ENCODE results near the gene MORC2. TPM values are rescaled to one million over a fixed set of nuclear protein-coding genes. Genes with fewer than 3 reads are reported as not detected.

Gene MORC2
- 10 to 100 TPM; 19.4 to 21.6 (median 20.9) TPM for total RNA-seq

DNA sequence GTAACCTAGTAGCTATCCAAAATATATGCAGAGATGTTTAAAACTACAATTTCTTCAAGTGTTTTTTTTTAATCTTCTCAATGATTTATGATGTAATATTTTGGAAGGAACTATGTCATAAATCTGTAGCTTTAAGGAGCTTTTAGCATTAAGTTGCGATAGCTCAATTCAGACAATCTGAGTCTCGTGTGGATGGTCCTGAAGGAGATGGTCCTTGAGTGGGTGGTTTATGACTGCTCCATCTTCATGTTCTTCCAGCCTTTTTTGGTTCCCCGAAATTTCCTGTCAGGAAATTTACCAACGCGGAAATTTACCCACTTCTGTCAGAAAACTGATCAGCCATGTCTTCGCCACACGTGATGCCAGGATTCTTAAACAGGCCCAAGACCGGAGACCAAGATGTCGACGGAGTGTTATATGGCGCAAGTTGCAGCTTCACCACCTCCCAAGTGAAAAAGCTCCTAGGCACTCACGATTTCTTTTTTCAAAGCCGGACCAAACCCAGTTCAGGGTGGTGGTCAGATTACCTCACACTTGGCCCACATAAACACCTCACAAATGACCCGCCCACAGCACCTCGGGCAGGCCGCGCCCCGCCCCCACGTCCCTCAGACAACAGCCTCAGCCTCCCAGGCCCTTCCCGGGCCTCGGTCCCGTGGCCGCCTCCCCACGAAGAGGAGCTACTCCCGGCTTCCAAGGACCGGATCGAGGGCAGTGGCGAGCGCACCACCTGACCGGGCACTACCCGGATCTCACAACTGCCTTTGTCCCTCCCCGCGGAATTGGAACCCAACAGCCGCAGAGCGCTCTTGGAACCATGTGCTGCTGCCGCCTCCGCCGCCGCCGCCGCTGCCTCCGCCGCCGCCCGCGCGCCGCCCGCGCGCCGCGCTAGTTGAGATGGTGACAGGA, at the start of gene MORC2:
Gene MORC2, minus strand, starts transcription at position 760 of the 909 bp plus-strand sequence. CDS start 885 bp downstream, outside the sequence.
- TF ChIP-seq, protein P1, sequence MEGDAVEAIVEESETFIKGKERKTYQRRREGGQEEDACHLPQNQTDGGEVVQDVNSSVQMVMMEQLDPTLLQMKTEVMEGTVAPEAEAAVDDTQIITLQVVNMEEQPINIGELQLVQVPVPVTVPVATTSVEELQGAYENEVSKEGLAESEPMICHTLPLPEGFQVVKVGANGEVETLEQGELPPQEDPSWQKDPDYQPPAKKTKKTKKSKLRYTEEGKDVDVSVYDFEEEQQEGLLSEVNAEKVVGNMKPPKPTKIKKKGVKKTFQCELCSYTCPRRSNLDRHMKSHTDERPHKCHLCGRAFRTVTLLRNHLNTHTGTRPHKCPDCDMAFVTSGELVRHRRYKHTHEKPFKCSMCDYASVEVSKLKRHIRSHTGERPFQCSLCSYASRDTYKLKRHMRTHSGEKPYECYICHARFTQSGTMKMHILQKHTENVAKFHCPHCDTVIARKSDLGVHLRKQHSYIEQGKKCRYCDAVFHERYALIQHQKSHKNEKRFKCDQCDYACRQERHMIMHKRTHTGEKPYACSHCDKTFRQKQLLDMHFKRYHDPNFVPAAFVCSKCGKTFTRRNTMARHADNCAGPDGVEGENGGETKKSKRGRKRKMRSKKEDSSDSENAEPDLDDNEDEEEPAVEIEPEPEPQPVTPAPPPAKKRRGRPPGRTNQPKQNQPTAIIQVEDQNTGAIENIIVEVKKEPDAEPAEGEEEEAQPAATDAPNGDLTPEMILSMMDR (IDR thresholded peaks at IDR 0.05; ENCODE audit: low read depth), result no peak

DNA sequence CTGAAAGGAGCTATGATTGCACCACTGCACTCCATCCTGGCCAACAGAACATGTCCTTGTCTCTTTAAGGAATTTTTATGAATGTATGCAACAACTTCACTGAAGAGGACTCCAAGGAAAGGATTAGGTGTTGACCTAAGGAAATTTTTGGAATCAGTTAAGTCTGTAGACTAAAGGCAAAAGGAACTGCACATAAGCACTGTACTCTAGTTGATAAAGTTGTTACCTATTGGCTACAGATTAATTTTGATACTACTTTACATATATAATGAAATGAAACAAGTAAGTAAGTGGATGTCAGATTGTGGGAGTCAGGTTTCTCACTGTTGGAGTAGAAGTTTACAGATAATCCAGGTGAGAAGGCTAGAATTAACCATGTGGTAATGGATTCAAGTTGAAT, 37.0 kb upstream of the MORC2 start:
- TF ChIP-seq, protein P1 (IDR thresholded peaks at IDR 0.05; ENCODE audit: low read depth), result no peak

DNA sequence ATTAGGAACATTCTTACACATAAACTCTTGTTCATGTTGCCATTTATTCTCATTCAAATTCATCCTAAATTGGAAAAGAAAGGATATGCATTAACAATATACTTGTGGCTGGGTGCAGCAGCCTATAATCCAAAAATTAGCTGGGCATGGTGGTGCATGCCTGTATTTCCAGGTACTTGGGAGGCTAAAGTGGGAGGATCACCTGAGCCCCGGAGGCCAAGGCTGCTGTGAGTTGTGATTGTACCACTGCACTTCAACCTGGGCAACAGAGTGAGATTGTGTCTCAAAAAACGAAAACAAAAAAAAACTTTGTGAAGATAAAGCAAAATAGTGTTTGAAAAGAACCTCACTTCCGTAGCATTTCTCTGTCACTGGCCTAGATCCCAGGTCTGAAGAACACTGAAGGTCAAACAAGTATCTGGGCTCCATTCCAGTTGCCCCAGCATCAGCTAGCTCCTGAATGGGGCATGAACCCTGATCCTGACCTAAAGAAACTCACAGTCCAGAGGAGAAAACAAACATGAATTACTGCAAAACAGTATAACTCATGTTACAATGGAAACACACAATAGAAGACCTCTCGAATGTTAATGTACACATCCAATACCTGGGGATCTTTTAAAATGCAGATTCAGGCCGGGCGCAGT, 32.7 kb upstream of the MORC2 start:
- TF ChIP-seq, protein P1 (IDR thresholded peaks at IDR 0.05; ENCODE audit: low read depth), result no peak

DNA sequence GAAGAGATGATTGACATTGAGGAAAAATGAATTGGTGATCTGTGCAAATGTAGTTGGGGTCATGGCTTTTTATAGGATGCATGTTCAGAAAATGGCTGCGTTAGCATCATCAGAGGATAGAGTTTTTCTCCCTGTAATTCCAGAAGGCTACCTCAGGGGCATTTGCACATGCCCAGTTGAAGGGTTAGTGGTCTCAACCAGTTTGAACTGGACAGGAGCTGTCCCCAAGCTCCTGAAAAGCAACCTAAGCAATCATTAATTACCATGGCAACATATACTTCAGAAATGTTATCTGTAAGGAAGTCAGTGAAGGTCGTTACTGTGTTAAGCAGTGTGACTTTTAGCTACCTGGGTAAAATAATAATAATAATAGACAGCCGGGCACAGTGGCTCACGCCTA, 29.8 kb upstream of the MORC2 start:
- TF ChIP-seq, protein P1 (IDR thresholded peaks at IDR 0.05; ENCODE audit: low read depth), result no peak

DNA sequence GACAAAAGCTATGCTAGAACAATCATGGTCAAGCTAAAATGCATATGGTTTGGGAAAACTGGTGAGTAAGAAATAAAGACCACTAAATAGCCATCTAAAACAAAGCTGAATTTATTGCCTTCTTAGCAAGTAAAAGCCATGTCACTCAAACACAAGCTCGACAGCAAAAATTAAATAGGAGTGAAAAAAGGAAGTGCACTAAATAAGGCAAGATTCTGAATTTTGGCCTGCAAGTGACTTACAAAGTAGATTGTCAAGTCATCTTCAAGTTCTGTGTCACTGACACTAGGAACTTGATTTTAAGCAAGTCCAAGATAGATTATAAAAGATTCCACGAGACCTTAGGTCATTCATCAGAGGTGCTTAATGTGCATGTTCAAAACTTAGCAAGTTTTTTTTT, 27.9 kb upstream of the MORC2 start:
- TF ChIP-seq, protein P1 (IDR thresholded peaks at IDR 0.05; ENCODE audit: low read depth), result no peak

DNA sequence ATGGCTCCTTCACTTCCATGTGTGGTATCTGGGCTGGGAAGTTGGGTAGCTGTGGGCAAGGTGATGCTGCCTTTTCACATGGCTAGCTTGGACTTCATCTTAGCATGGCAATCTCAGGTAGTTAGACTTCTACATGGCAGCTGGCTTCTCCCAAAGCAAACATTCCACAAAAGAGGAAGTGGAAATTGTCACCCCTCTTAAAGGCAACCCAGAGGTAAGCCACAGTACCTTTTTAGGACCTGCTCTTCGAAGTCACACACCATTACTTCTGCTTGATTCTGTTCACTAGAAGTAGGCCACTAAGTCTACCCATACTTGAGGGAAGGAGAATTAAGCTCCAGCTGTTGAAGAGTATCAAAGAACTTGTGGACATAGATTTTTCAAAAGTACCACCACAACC, 26.4 kb upstream of the MORC2 start:
- TF ChIP-seq, protein P1 (IDR thresholded peaks at IDR 0.05; ENCODE audit: low read depth), result no peak

DNA sequence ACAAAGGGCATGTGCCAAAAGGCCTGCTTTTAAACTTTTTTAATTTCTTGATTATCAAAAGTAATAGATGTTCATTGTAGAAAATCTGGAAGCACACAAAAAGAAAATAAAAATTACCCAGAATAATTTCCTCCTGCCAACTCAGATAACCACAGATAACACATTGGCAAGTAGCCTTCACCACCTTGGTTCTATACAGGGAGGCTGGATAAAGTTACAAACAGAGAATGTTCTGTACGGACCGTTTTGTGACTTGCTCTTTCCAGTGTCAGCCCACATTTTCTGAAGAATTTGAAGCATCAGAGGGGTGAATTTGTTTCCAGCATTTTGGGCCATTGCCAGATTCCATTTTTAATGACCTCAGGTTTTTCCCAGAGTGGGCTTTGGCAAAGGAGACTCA, 24.0 kb upstream of the MORC2 start:
- TF ChIP-seq, protein P1 (IDR thresholded peaks at IDR 0.05; ENCODE audit: low read depth), result no peak
